K562 (cell line): ENCODE data around the gene GOLIM4. TPM values are rescaled to one million over a fixed set of nuclear protein-coding genes. Genes with fewer than 3 reads are reported as not detected.

Experiments
- CBX5 ChIP-seq: IDR thresholded peaks from 2 replicates; pipeline ENCODE4 v1.6.1; 2014; ENCODE audit warnings: low read depth, borderline replicate concordance
- CHCHD3 ChIP-seq: fragments of 250-450 bp; sonication (Bioruptor Pico); IDR thresholded peaks from 2 replicates; pipeline ENCODE4 v2.1.2; 2022; ENCODE audit warnings: mild to moderate bottlenecking
- CXXC5 ChIP-seq: fragments of 250-450 bp; sonication (Bioruptor Pico); IDR thresholded peaks from 2 replicates; pipeline ENCODE4 v1.8.0; 2022; ENCODE audit warnings: inconsistent platforms, mild to moderate bottlenecking, moderate library complexity
- EGR1 ChIP-seq: fragments of 450-650 bp; conservative IDR thresholded peaks from 2 replicates; pipeline ENCODE4 v1.6.1; 2017; ENCODE audit warnings: mild to moderate bottlenecking
- EZH2 ChIP-seq: IDR thresholded peaks from 2 replicates; pipeline ENCODE4 v1.6.1; 2012; ENCODE audit warnings: low read depth, mild to moderate bottlenecking, inconsistent platforms, low read length, borderline replicate concordance
- GABPB2 ChIP-seq: fragments of 250-450 bp; sonication (Bioruptor Pico); conservative IDR thresholded peaks from 2 replicates; pipeline ENCODE4 v1.5.1; 2021; ENCODE audit warnings: mild to moderate bottlenecking
- GATA2 ChIP-seq: sonication (generic); formaldehyde crosslinking; IDR thresholded peaks from 2 replicates; pipeline ENCODE4 v1.4.0; 2020; ENCODE audit warnings: mild to moderate bottlenecking, missing genetic modification reagents
- SMAD4 ChIP-seq: fragments of 250-450 bp; sonication (Bioruptor Pico); conservative IDR thresholded peaks from 2 replicates; pipeline ENCODE4 v1.8.0; 2021; ENCODE audit warnings: inconsistent platforms, mild to moderate bottlenecking, moderate library complexity
- SUPT5H ChIP-seq: fragments of 450-650 bp; IDR thresholded peaks from 2 replicates; pipeline ENCODE4 v1.6.1; 2016
- TOE1 ChIP-seq, 2 experiments: fragments of 450-650 bp in 1 of 2; sonication (generic) in 1 of 2; formaldehyde crosslinking in 1 of 2; IDR thresholded peaks; 2 replicates each; pipeline versions ENCODE4 v1.7.1 to v1.8.0; 2016 to 2022; ENCODE audit warnings: borderline replicate concordance in 2 of 2, mild to moderate bottlenecking in 2 of 2, antibody characterized with exemption in 1 of 2, inconsistent platforms in 1 of 2, low read depth in 1 of 2, missing genetic modification reagents in 1 of 2, moderate library complexity in 1 of 2
- ZC3H11A ChIP-seq: IDR thresholded peaks from 2 replicates; pipeline ENCODE4 v1.6.1; 2012; ENCODE audit warnings: low read depth, low read length, improper control_type of control experiment
- ZNF57 ChIP-seq: fragments of 450-650 bp; formaldehyde crosslinking; IDR thresholded peaks from 2 replicates; pipeline ENCODE4 v1.4.0; 2020; ENCODE audit warnings: mild to moderate bottlenecking, moderate library complexity
- ZNF589 ChIP-seq: fragments of 200-800 bp; sonication (Bioruptor generic); IDR thresholded peaks from 2 replicates; pipeline ENCODE4 v1.6.1; 2016; ENCODE audit warnings: low read depth, missing genetic modification characterization, missing compliant biosample characterization
- polyA plus RNA-seq, 8 experiments: library from polyadenylated mRNA; depleted of rRNA in 4 of 8; stranded (reverse) in 5 of 8; unstranded in 3 of 8; fragments of >200 nt; fragmentation: Nextera tagmentation in 2 of 8; fragmentation: Illumina TruSeq in 1 of 8; extraction: Ambion mirVana in 2 of 8; extraction: Trizol in 1 of 8; gene quantifications; 2 replicates each; pipeline versions ENCODE4 v1.2.1 to v1.2.3, GENCODE V29; 2011 to 2014; ENCODE audit warnings: inconsistent platforms in 1 of 8, missing spikeins in 1 of 8
- total RNA-seq, 7 experiments: library from RNA; depleted of rRNA in 6 of 7; stranded (reverse); fragments of >200 nt in 6 of 7; fragmentation: Illumina TruSeq in 2 of 7; extraction: Trizol in 2 of 7; gene quantifications; 2 replicates each; pipeline versions ENCODE4 v1.2.1 to v1.2.3, GENCODE V29; 2011 to 2021; ENCODE audit warnings: low replicate concordance in 1 of 7
- TF ChIP-seq, protein P1 (sequence below), 2 experiments: fragments of 450-650 bp; conservative IDR thresholded peaks; 2 replicates each; pipeline ENCODE4 v1.6.1; 2017; ENCODE audit warnings: mild to moderate bottlenecking in 2 of 2, moderate library complexity in 2 of 2
- TF ChIP-seq, protein P2 (sequence below), 2 experiments: fragments of 250-450 bp in 1 of 2; fragments of 450-650 bp in 1 of 2; sonication (Bioruptor Pico) in 1 of 2; IDR thresholded peaks; 2 replicates each; pipeline versions ENCODE4 v1.6.1 to v1.8.0; 2016 to 2021; ENCODE audit warnings: mild to moderate bottlenecking in 2 of 2, moderate library complexity in 2 of 2, missing compliant biosample characterization in 1 of 2, missing genetic modification characterization in 1 of 2
- TF ChIP-seq, protein P3 (sequence below), 2 experiments: fragments of 450-650 bp; formaldehyde crosslinking in 1 of 2; IDR thresholded peaks; 2 replicates each; pipeline versions ENCODE4 v1.4.0 to v1.6.1; 2014 to 2020; ENCODE audit warnings: mild to moderate bottlenecking in 2 of 2, borderline replicate concordance in 1 of 2, low read depth in 1 of 2
- TF ChIP-seq, protein P4 (sequence below): sonication (generic); formaldehyde crosslinking; IDR thresholded peaks from 2 replicates; pipeline ENCODE4 v1.8.0; 2022; ENCODE audit warnings: missing genetic modification reagents, mild to moderate bottlenecking, borderline replicate concordance

GOLIM4 gene
- total and polyA plus RNA-seq, 9 of the 15 experiments (the other 6 are each of a cell fraction or from before 2014, with no cell fraction given), result 9.3 to 39.4 (median 31.0) TPM

DNA sequence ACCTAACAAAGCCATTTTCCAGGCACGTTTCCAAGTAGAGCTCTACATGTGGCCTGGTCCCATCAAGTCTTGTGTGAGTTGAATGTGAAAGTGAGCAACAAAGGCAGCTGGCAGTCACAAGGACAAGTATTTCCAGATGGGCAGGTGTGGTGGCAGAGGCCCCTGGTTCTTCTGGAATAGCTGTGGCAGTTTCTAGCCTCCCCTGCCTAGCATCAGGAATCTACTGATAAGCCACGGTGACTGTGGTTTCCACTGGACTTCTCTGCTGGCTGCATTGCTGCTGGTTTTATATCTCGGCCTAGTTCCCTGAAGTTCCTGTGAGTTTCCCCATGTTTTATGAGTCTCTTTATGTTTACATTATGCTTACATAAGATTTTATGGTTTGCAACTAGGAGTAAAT, 117.7 kb downstream of the GOLIM4 start (continued):
- TF ChIP-seq EZH2, result no peak
- no peak for TF ChIP-seq ZC3H11A
- TF ChIP-seq GATA2 (CRISPR knock-in tag), result 0 out of 2 replicates have a peak, but pooled peaks have one; percentile 5
- TF ChIP-seq SMAD4 (CRISPR knock-in tag), result no peak
- TF ChIP-seq, protein P1, sequence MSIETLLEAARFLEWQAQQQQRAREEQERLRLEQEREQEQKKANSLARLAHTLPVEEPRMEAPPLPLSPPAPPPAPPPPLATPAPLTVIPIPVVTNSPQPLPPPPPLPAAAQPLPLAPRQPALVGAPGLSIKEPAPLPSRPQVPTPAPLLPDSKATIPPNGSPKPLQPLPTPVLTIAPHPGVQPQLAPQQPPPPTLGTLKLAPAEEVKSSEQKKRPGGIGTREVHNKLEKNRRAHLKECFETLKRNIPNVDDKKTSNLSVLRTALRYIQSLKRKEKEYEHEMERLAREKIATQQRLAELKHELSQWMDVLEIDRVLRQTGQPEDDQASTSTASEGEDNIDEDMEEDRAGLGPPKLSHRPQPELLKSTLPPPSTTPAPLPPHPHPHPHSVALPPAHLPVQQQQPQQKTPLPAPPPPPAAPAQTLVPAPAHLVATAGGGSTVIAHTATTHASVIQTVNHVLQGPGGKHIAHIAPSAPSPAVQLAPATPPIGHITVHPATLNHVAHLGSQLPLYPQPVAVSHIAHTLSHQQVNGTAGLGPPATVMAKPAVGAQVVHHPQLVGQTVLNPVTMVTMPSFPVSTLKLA (conservative IDR thresholded peaks at IDR 0.05), result no peak
- no peak for TF ChIP-seq GABPB2 (CRISPR knock-in tag)
- TF ChIP-seq CBX5, result peak; percentile 45; the same call in 1 of the 2 replicates
- no peak for TF ChIP-seq ZNF57 (CRISPR knock-in tag)
- TF ChIP-seq CHCHD3 (CRISPR knock-in tag), result no peak
- TF ChIP-seq, protein P2, sequence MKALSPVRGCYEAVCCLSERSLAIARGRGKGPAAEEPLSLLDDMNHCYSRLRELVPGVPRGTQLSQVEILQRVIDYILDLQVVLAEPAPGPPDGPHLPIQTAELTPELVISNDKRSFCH (CRISPR knock-in tag; IDR thresholded peaks at IDR 0.05), result no peak
- TF ChIP-seq, protein P2 (tag; IDR thresholded peaks at IDR 0.05), result no peak
- TF ChIP-seq CXXC5 (CRISPR knock-in tag), result peak; percentile 68
- TF ChIP-seq ZNF589 (CRISPR knock-in tag), result 0 out of 2 replicates have a peak, but pooled peaks have one; percentile 26
- TF ChIP-seq, protein P3, sequence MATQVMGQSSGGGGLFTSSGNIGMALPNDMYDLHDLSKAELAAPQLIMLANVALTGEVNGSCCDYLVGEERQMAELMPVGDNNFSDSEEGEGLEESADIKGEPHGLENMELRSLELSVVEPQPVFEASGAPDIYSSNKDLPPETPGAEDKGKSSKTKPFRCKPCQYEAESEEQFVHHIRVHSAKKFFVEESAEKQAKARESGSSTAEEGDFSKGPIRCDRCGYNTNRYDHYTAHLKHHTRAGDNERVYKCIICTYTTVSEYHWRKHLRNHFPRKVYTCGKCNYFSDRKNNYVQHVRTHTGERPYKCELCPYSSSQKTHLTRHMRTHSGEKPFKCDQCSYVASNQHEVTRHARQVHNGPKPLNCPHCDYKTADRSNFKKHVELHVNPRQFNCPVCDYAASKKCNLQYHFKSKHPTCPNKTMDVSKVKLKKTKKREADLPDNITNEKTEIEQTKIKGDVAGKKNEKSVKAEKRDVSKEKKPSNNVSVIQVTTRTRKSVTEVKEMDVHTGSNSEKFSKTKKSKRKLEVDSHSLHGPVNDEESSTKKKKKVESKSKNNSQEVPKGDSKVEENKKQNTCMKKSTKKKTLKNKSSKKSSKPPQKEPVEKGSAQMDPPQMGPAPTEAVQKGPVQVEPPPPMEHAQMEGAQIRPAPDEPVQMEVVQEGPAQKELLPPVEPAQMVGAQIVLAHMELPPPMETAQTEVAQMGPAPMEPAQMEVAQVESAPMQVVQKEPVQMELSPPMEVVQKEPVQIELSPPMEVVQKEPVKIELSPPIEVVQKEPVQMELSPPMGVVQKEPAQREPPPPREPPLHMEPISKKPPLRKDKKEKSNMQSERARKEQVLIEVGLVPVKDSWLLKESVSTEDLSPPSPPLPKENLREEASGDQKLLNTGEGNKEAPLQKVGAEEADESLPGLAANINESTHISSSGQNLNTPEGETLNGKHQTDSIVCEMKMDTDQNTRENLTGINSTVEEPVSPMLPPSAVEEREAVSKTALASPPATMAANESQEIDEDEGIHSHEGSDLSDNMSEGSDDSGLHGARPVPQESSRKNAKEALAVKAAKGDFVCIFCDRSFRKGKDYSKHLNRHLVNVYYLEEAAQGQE (IDR thresholded peaks at IDR 0.05; ENCODE audit: borderline replicate concordance), result no peak
- TF ChIP-seq, protein P3 (CRISPR knock-in tag; IDR thresholded peaks at IDR 0.05; ENCODE audit: low read depth), result no peak
- no peak for TF ChIP-seq SUPT5H
- TF ChIP-seq EGR1, result no peak
- no peak for TF ChIP-seq TOE1 (IDR thresholded peaks at IDR 0.05; ENCODE audit: borderline replicate concordance)
- no peak for TF ChIP-seq TOE1 (CRISPR knock-in tag; IDR thresholded peaks at IDR 0.05; ENCODE audit: borderline replicate concordance, low read depth)
- TF ChIP-seq, protein P4, sequence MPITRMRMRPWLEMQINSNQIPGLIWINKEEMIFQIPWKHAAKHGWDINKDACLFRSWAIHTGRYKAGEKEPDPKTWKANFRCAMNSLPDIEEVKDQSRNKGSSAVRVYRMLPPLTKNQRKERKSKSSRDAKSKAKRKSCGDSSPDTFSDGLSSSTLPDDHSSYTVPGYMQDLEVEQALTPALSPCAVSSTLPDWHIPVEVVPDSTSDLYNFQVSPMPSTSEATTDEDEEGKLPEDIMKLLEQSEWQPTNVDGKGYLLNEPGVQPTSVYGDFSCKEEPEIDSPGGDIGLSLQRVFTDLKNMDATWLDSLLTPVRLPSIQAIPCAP (CRISPR knock-in tag), result no peak
